Mesothelial cell of epicardium (in vitro differentiated cells): ENCODE measurements around the gene TP53BP1. TPM values are rescaled to one million over a fixed set of nuclear protein-coding genes. Genes with fewer than 3 reads are reported as not detected.

ENCODE experiments used
- DNase-seq, 2 experiments: peaks; one replicate each; pipeline ENCODE4 v3.0.0; 2021; ENCODE audit warnings: low spot score in 2 of 2; ENCODE audit not compliant: unreplicated experiment in 2 of 2
- H3K27ac Mint-ChIP-seq: 2 replicates; pipeline ENCODE4 v1.8.0; 2021; ENCODE audit warnings: mixed read lengths
- H3K27me3 Mint-ChIP-seq: 2 replicates; pipeline ENCODE4 v1.8.0; 2021; ENCODE audit warnings: low read depth, mixed read lengths
- H3K36me3 Mint-ChIP-seq: 2 replicates; pipeline ENCODE4 v1.8.0; 2021; ENCODE audit warnings: mixed read lengths
- H3K4me1 Mint-ChIP-seq: 2 replicates; pipeline ENCODE4 v1.8.0; 2021; ENCODE audit warnings: mixed read lengths
- H3K4me3 Mint-ChIP-seq: 2 replicates; pipeline ENCODE4 v1.8.0; 2021; ENCODE audit warnings: mild to moderate bottlenecking, moderate library complexity, mixed read lengths
- H3K9me3 Mint-ChIP-seq: 2 replicates; pipeline ENCODE4 v1.8.0; 2021; ENCODE audit warnings: mixed read lengths
- CTCF ChIP-seq: fragments of 200-600 bp; sonication (generic); IDR thresholded peaks from one replicate; pipeline ENCODE4 v1.5.0; 2021; ENCODE audit warnings: antibody characterized with exemption; ENCODE audit not compliant: unreplicated experiment
- total RNA-seq: library from RNA; stranded (reverse); gene quantifications from 3 replicates; pipeline ENCODE4 v1.2.1, GENCODE V29; 2021

TP53BP1 gene
- total RNA-seq, 1 donor from 2014 or later: 112 TPM

- Mint-ChIP-seq H3K27me3 (no peaks in the 10 kb centered on the region), H3K36me3 (peaks cover 48% of the 10 kb centered on the region), H3K27ac (no peak overlapping the region)
Measured at GRCh38 chr15:43522247-43522646, 29.3 kb upstream of the TP53BP1 start.

GRCh38 chr15:43521419-43521818 is 28.5 kb upstream of the TP53BP1 start:
- Mint-ChIP-seq H3K4me1 (peaks cover 32% of the 10 kb centered on the region), H3K36me3 (peaks cover 48% of the 10 kb centered on the region), H3K27me3 (no peaks in the 10 kb centered on the region), H3K4me3 (no peak overlapping the region), H3K27ac (no peak overlapping the region), H3K9me3 (peaks cover 8% of the 10 kb centered on the region)
- DNase-seq: no peak
- no peak for TF ChIP-seq CTCF

More at GRCh38 chr15:43522247-43522646, 29.3 kb upstream of the TP53BP1 start:
- peaks cover 24% of the 10 kb centered on the region for H3K4me1 Mint-ChIP-seq
- H3K4me3 Mint-ChIP-seq: no peak overlapping the region
- H3K9me3 Mint-ChIP-seq: peaks cover 8% of the 10 kb centered on the region
- DNase-seq: no peak
- no peak for TF ChIP-seq CTCF

GRCh38 chr15:43520138-43520537 is 27.2 kb upstream of the TP53BP1 start:
- peaks cover 43% of the 10 kb centered on the region for H3K4me1 Mint-ChIP-seq
- DNase-seq: no peak
- no peaks in the 10 kb centered on the region for H3K27me3 Mint-ChIP-seq
- H3K4me3 Mint-ChIP-seq: no peak overlapping the region
- TF ChIP-seq CTCF: no peak
- H3K27ac Mint-ChIP-seq: no peak overlapping the region
- H3K9me3 Mint-ChIP-seq: peaks cover 2% of the 10 kb centered on the region
- peaks cover 36% of the 10 kb centered on the region for H3K36me3 Mint-ChIP-seq

GRCh38 chr15:43519196-43519595 is 26.2 kb upstream of the TP53BP1 start:
- Mint-ChIP-seq H3K27me3 (no peaks in the 10 kb centered on the region), H3K27ac (no peak overlapping the region), H3K4me1 (peaks cover 46% of the 10 kb centered on the region), H3K4me3 (peak overlapping the region; percentile 72), H3K9me3 (no peaks in the 10 kb centered on the region), H3K36me3 (peaks cover 30% of the 10 kb centered on the region)
- no peak for TF ChIP-seq CTCF
- no peak for DNase-seq

GRCh38 chr15:43518197-43518761 is 25.3 kb upstream of the TP53BP1 start:
- TF ChIP-seq CTCF: no peak
- Mint-ChIP-seq H3K27ac (peak overlapping the region; percentile 92), H3K36me3 (peaks cover 21% of the 10 kb centered on the region), H3K27me3 (no peaks in the 10 kb centered on the region), H3K4me1 (peaks cover 46% of the 10 kb centered on the region), H3K4me3 (peak overlapping the region; percentile 72), H3K9me3 (no peaks in the 10 kb centered on the region)
- DNase-seq: no peak
